Upper lobe of left lung (tissue), 6 donors: ENCODE results near the gene CACNB2. TPM values are rescaled to one million over a fixed set of nuclear protein-coding genes. Genes with fewer than 3 reads are reported as not detected.

Experiments
- ATAC-seq, 2 donors: fragments of 200-7000 bp; cut with Tn5 transposase; one replicate each; pipeline ENCODE4 v1.9.1; 2022; ENCODE audit warnings: mild to moderate bottlenecking in 2 of 2, moderate library complexity in 2 of 2; ENCODE audit not compliant: low FRiP score in 2 of 2
- DNase-seq, 2 donors: peaks; one replicate each; pipeline ENCODE4 v3.0.0-alpha.2; 2019 to 2020
- H3K27ac ChIP-seq, 4 donors: fragments of 200-600 bp; sonication (generic); one replicate each; pipeline ENCODE4 v1.5.1; 2016 to 2019
- H3K27me3 ChIP-seq, 4 donors: fragments of 200-600 bp; sonication (generic); one replicate each; pipeline ENCODE4 v1.5.1; 2017 to 2019
- H3K36me3 ChIP-seq, 4 donors: fragments of 200-600 bp; sonication (generic); one replicate each; pipeline ENCODE4 v1.5.1; 2016 to 2019
- H3K4me1 ChIP-seq, 4 donors: fragments of 200-600 bp; sonication (generic); one replicate each; pipeline ENCODE4 v1.5.1; 2018 to 2019
- H3K4me3 ChIP-seq, 4 donors: fragments of 200-600 bp; sonication (generic); one replicate each; pipeline ENCODE4 v1.5.1; 2017 to 2019; ENCODE audit warnings: mild to moderate bottlenecking in 2 of 4, moderate library complexity in 1 of 4
- H3K9me3 ChIP-seq, 4 donors: fragments of 200-600 bp; sonication (generic); one replicate each; pipeline ENCODE4 v1.5.1; 2018 to 2019
- CTCF ChIP-seq, 6 experiments: fragments of 450-650 bp in 4 of 6; fragments of 200-600 bp in 2 of 6; sonication (generic) in 2 of 6; IDR thresholded peaks; one replicate each; pipeline ENCODE4 v1.5.1; 2016 to 2019; ENCODE audit warnings: antibody characterized with exemption in 6 of 6
- EP300 ChIP-seq, 4 donors: sonication (generic); formaldehyde crosslinking; IDR thresholded peaks; one replicate each; pipeline ENCODE4 v1.5.1; 2017; ENCODE audit warnings: antibody characterized with exemption in 4 of 4, control low read depth in 2 of 4
- POLR2A ChIP-seq, 4 donors: fragments of 450-650 bp; IDR thresholded peaks; one replicate each; pipeline ENCODE4 v1.5.1; 2016 to 2017; ENCODE audit warnings: antibody characterized with exemption in 4 of 4, mild to moderate bottlenecking in 2 of 4
- POLR2AphosphoS5 ChIP-seq, 2 donors: sonication (generic); formaldehyde crosslinking; IDR thresholded peaks; one replicate each; pipeline ENCODE4 v1.5.1; 2017; ENCODE audit warnings: antibody characterized with exemption in 2 of 2
- WGBS, 2 donors: methylation state at CpG; one replicate each; pipeline ENCODE4 v1.1.5; 2017 to 2018; 5-methylcytosine and 5-hydroxymethylcytosine counted together
- total RNA-seq, 6 donors: library from RNA; depleted of rRNA in 4 of 6; stranded (reverse); fragments of >200 nt in 4 of 6; gene quantifications; one replicate each; pipeline versions ENCODE4 v1.1.0 to v1.2.1, GENCODE V29; 2016 to 2021
- donor health status: DM: no; HTN: no; CAD: no; lungs with moderate emphysema.
- donor health status: DM: no; HTN: yes; CAD: no; lungs with severe emphysema.

Gene CACNB2
- total RNA-seq, 6 donors from 2014 or later: 1.4 to 6.3 (median 2.9) TPM

GRCh38 chr10:18194634-18195033, 54.4 kb downstream of the CACNB2 start:
- 75 to 77% methylated on average over 2 of the region's 2 CpGs for WGBS, 2 donors
- H3K27me3 ChIP-seq: no peaks in the 10 kb centered on the region
- DNase-seq: no peak

GRCh38 chr10:18195060-18195799, 55.0 kb downstream of the CACNB2 start:
- Histone ChIP-seq H3K27ac (no peak overlapping the region), H3K27me3 (no peaks in the 10 kb centered on the region), H3K36me3 (no peaks in the 10 kb centered on the region), H3K9me3 (no peaks in the 10 kb centered on the region), H3K4me3 (no peak overlapping the region), H3K4me1 (peaks cover 0 to 6% (median 0%) of the 10 kb centered on the region in 4 donors)
- no peak for ATAC-seq
- 49 to 66% methylated on average over 8 to 10 of the region's 10 CpGs for WGBS, 2 donors
- no peak for TF ChIP-seq CTCF (IDR thresholded peaks at IDR 0.05)
- no peak for TF ChIP-seq EP300 (IDR thresholded peaks at IDR 0.05)
- no peak for TF ChIP-seq POLR2A (IDR thresholded peaks at IDR 0.05)
- TF ChIP-seq POLR2AphosphoS5 (IDR thresholded peaks at IDR 0.05): no peak
- DNase-seq: no peak

More at GRCh38 chr10:18194634-18195033, 54.4 kb downstream of the CACNB2 start:
- ATAC-seq: no peak
- Histone ChIP-seq H3K36me3 (no peaks in the 10 kb centered on the region), H3K27ac (no peak overlapping the region), H3K4me1 (peaks cover 0 to 6% (median 0%) of the 10 kb centered on the region in 4 donors), H3K4me3 (no peak overlapping the region), H3K9me3 (no peaks in the 10 kb centered on the region)
- TF ChIP-seq CTCF (IDR thresholded peaks at IDR 0.05): no peak
- no peak for TF ChIP-seq EP300 (IDR thresholded peaks at IDR 0.05)
- TF ChIP-seq POLR2AphosphoS5 (IDR thresholded peaks at IDR 0.05): no peak
- TF ChIP-seq POLR2A (IDR thresholded peaks at IDR 0.05): no peak

- no peak overlapping the region for H3K27ac ChIP-seq
- no peak overlapping the region for H3K4me3 ChIP-seq
- H3K27me3 ChIP-seq: no peaks in the 10 kb centered on the region
- ATAC-seq (no peak), DNase-seq (no peak)
- no peak for TF ChIP-seq POLR2AphosphoS5 (IDR thresholded peaks at IDR 0.05)
- no peak for TF ChIP-seq EP300 (IDR thresholded peaks at IDR 0.05)
- no peak for TF ChIP-seq POLR2A (IDR thresholded peaks at IDR 0.05)
- no peak for TF ChIP-seq CTCF (IDR thresholded peaks at IDR 0.05)
- peaks cover 0 to 6% (median 0%) of the 10 kb centered on the region in 4 donors for H3K4me1 ChIP-seq
- H3K9me3 ChIP-seq: no peaks in the 10 kb centered on the region
- H3K36me3 ChIP-seq: no peaks in the 10 kb centered on the region
- WGBS, 2 donors: 85 to 96% methylated on average over 2 of the region's 2 CpGs
Observed at GRCh38 chr10:18196806-18197550, 56.8 kb downstream of the CACNB2 start.

- Histone ChIP-seq H3K9me3 (no peaks in the 10 kb centered on the region), H3K4me1 (peaks cover 0 to 6% (median 0%) of the 10 kb centered on the region in 4 donors), H3K36me3 (no peaks in the 10 kb centered on the region), H3K4me3 (no peak overlapping the region), H3K27ac (no peak overlapping the region), H3K27me3 (no peaks in the 10 kb centered on the region)
- 76 to 84% methylated on average over 2 of the region's 2 CpGs for WGBS, 2 donors
- DNase-seq: no peak
- TF ChIP-seq CTCF (IDR thresholded peaks at IDR 0.05): no peak
- TF ChIP-seq POLR2A (IDR thresholded peaks at IDR 0.05): no peak
- no peak for TF ChIP-seq EP300 (IDR thresholded peaks at IDR 0.05)
- TF ChIP-seq POLR2AphosphoS5 (IDR thresholded peaks at IDR 0.05): no peak
- ATAC-seq: no peak
Observed at GRCh38 chr10:18197706-18198105, 57.5 kb downstream of the CACNB2 start.
